ENCODE results near the gene ACOT11.

ACOT11 gene

GRCh38 chr1:54567961-54568360, 19.9 kb downstream of the ACOT11 start:
- ChIA-PET CTCF (no interaction called here), POLR2A (no interaction called here)
- no peak for DNase-seq (ENCODE audit: extremely low spot score)
- TF ChIP-seq L3MBTL2 (conservative IDR thresholded peaks at IDR 0.05) (no peak), HDGF (IDR thresholded peaks at IDR 0.05; ENCODE audit: borderline replicate concordance) (no peak), NFRKB (IDR thresholded peaks at IDR 0.05) (no peak), CTBP1 (IDR thresholded peaks at IDR 0.05; ENCODE audit: borderline replicate concordance) (no peak), TARDBP (IDR thresholded peaks at IDR 0.05) (no peak), ARNT (IDR thresholded peaks at IDR 0.05) (no peak), BHLHE40 (IDR thresholded peaks at IDR 0.05; ENCODE audit: borderline replicate concordance) (no peak), ZNF384 (IDR thresholded peaks at IDR 0.05) (no peak), FOXM1 (IDR thresholded peaks at IDR 0.05; ENCODE audit: borderline replicate concordance) (no peak), SP1 (IDR thresholded peaks at IDR 0.05) (no peak), PKNOX1 (IDR thresholded peaks at IDR 0.05) (no peak), FOXK2 (IDR thresholded peaks at IDR 0.05) (no peak), LEF1 (IDR thresholded peaks at IDR 0.05; ENCODE audit: borderline replicate concordance) (no peak), FOXA1 (IDR thresholded peaks at IDR 0.05) (no peak), SUZ12 (IDR thresholded peaks at IDR 0.05) (no peak), ELF4 (IDR thresholded peaks at IDR 0.05) (no peak)

- TF ChIP-seq HDGF (IDR thresholded peaks at IDR 0.05; ENCODE audit: borderline replicate concordance) (no peak), ARNT (IDR thresholded peaks at IDR 0.05) (no peak), CTBP1 (IDR thresholded peaks at IDR 0.05; ENCODE audit: borderline replicate concordance) (no peak), L3MBTL2 (conservative IDR thresholded peaks at IDR 0.05) (no peak), NFRKB (IDR thresholded peaks at IDR 0.05) (no peak), LEF1 (IDR thresholded peaks at IDR 0.05; ENCODE audit: borderline replicate concordance) (no peak), ELF4 (IDR thresholded peaks at IDR 0.05) (no peak), FOXM1 (IDR thresholded peaks at IDR 0.05; ENCODE audit: borderline replicate concordance) (no peak), FOXA1 (IDR thresholded peaks at IDR 0.05) (no peak), SP1 (IDR thresholded peaks at IDR 0.05) (no peak), ZNF384 (IDR thresholded peaks at IDR 0.05) (no peak), BHLHE40 (IDR thresholded peaks at IDR 0.05; ENCODE audit: borderline replicate concordance) (no peak), FOXK2 (IDR thresholded peaks at IDR 0.05) (no peak), PKNOX1 (IDR thresholded peaks at IDR 0.05) (no peak), TARDBP (IDR thresholded peaks at IDR 0.05) (no peak), SUZ12 (IDR thresholded peaks at IDR 0.05) (no peak)
- DNase-seq (ENCODE audit: extremely low spot score), result no peak
- ChIA-PET POLR2A (no interaction called here), CTCF (no interaction called here)
These were observed 21.3 kb downstream of the ACOT11 start for GRCh38 chr1:54569339-54569738.

GRCh38 chr1:54570161-54570560, 22.1 kb downstream of the ACOT11 start:
- CTCF ChIA-PET, result no interaction called here

GRCh38 chr1:54571326-54571725, 23.3 kb downstream of the ACOT11 start:
- DNase-seq (ENCODE audit: extremely low spot score), result no peak
- TF ChIP-seq ELF4 (IDR thresholded peaks at IDR 0.05), result no peak
- TF ChIP-seq FOXK2 (IDR thresholded peaks at IDR 0.05), result no peak
- no peak for TF ChIP-seq LEF1 (IDR thresholded peaks at IDR 0.05; ENCODE audit: borderline replicate concordance)
- TF ChIP-seq FOXM1 (IDR thresholded peaks at IDR 0.05; ENCODE audit: borderline replicate concordance), result no peak
- POLR2A ChIA-PET, result interaction anchor here (0.6 kb wide), 1 partner anchor 20 kb away, joined by 4 read pairs; no protein-coding TSS in a partner anchor
- CTCF ChIA-PET, result no interaction called here

More at GRCh38 chr1:54570161-54570560, 22.1 kb downstream of the ACOT11 start:
- TF ChIP-seq LEF1 (IDR thresholded peaks at IDR 0.05; ENCODE audit: borderline replicate concordance) (no peak), FOXA1 (IDR thresholded peaks at IDR 0.05) (no peak), CTBP1 (IDR thresholded peaks at IDR 0.05; ENCODE audit: borderline replicate concordance) (no peak), TARDBP (IDR thresholded peaks at IDR 0.05) (no peak), PKNOX1 (IDR thresholded peaks at IDR 0.05) (no peak), SUZ12 (IDR thresholded peaks at IDR 0.05) (no peak), HDGF (IDR thresholded peaks at IDR 0.05; ENCODE audit: borderline replicate concordance) (no peak), ZNF384 (IDR thresholded peaks at IDR 0.05) (no peak), FOXM1 (IDR thresholded peaks at IDR 0.05; ENCODE audit: borderline replicate concordance) (no peak), ELF4 (IDR thresholded peaks at IDR 0.05) (no peak), FOXK2 (IDR thresholded peaks at IDR 0.05) (no peak), ARNT (IDR thresholded peaks at IDR 0.05) (no peak), L3MBTL2 (conservative IDR thresholded peaks at IDR 0.05) (no peak), BHLHE40 (IDR thresholded peaks at IDR 0.05; ENCODE audit: borderline replicate concordance) (no peak), SP1 (IDR thresholded peaks at IDR 0.05) (no peak), NFRKB (IDR thresholded peaks at IDR 0.05) (no peak)
- no peak for DNase-seq (ENCODE audit: extremely low spot score)
- POLR2A ChIA-PET, result no interaction called here

GRCh38 chr1:54571803-54572541, 23.9 kb downstream of the ACOT11 start:
- CTCF ChIA-PET, result no interaction called here
- POLR2A ChIA-PET, result interaction anchor here (0.6 kb wide), 1 partner anchor 21 kb away, joined by 4 read pairs; no protein-coding TSS in a partner anchor
- DNase-seq (ENCODE audit: extremely low spot score), result no peak
- TF ChIP-seq SUZ12 (IDR thresholded peaks at IDR 0.05) (no peak), SP1 (IDR thresholded peaks at IDR 0.05) (no peak), FOXM1 (IDR thresholded peaks at IDR 0.05; ENCODE audit: borderline replicate concordance) (no peak), FOXK2 (IDR thresholded peaks at IDR 0.05) (no peak), TARDBP (IDR thresholded peaks at IDR 0.05) (no peak), BHLHE40 (IDR thresholded peaks at IDR 0.05; ENCODE audit: borderline replicate concordance) (no peak), ZNF384 (IDR thresholded peaks at IDR 0.05) (no peak), LEF1 (IDR thresholded peaks at IDR 0.05; ENCODE audit: borderline replicate concordance) (no peak), CTBP1 (IDR thresholded peaks at IDR 0.05; ENCODE audit: borderline replicate concordance) (no peak), FOXA1 (IDR thresholded peaks at IDR 0.05) (no peak), L3MBTL2 (conservative IDR thresholded peaks at IDR 0.05) (no peak)

- ChIA-PET POLR2A (no interaction called here), CTCF (no interaction called here)
- no peak for DNase-seq (ENCODE audit: extremely low spot score)
- no peak for TF ChIP-seq FOXK2 (IDR thresholded peaks at IDR 0.05)
These were observed 24.5 kb downstream of the ACOT11 start for GRCh38 chr1:54572542-54572850.

Measured in HEK293T (cell line).